Endothelial cell of umbilical vein (primary cell): ENCODE results near the gene FAM219A. TPM values are rescaled to one million over a fixed set of nuclear protein-coding genes. Genes with fewer than 3 reads are reported as not detected.
A peak's percentile ranks its signal among the peaks of the same experiment; 100 is the strongest.

Experiments used
- BruUV-seq: library from RNA; stranded (reverse); fragments of 400-500 nt; replicated peaks from 2 replicates; lab custom pipeline; 2021; lab: Mats Ljungman, UMichigan
- CTCF ChIA-PET: fragments of 300-600, 350-600 bp; sonication (Branson Sonifier 250); formaldehyde crosslinking; loops from one replicate; lab custom pipeline; 2021; ENCODE audit warnings: antibody characterized with exemption, inconsistent platforms; lab: Charles Lee
- POLR2A ChIA-PET: fragments of 300-600, 350-600 bp; sonication (Branson Sonifier 250); formaldehyde crosslinking; loops from one replicate; lab custom pipeline; 2021; ENCODE audit warnings: antibody characterized with exemption, inconsistent platforms; lab: Charles Lee
- DNase-seq: peaks from one replicate; pipeline ENCODE4 v3.0.0-alpha.2; 2011; ENCODE audit warnings: low read depth, low spot score
- FAIRE-seq: peaks from 2 replicates; lab custom pipeline; 2011; peaks lifted over from hg19 to GRCh38; lab: Jason Lieb, UNC
- H2AFZ ChIP-seq: 2 replicates; pipeline ENCODE4 v1.6.0; 2012; ENCODE audit warnings: low read depth, low read length, control low read depth, inconsistent platforms
- H3K27ac ChIP-seq: 2 replicates; pipeline ENCODE4 v1.5.1; 2011; ENCODE audit warnings: low read depth, mild to moderate bottlenecking, control low read depth, low read length, moderate library complexity; ENCODE audit not compliant: insufficient read depth
- H3K27me3 ChIP-seq, 2 experiments: 2 replicates each; pipeline versions ENCODE4 v1.6.0 to v1.6.1; 2011; ENCODE audit warnings: low read length in 2 of 2, mixed read lengths in 1 of 2; ENCODE audit not compliant: control insufficient read depth in 2 of 2, insufficient read depth in 2 of 2
- H3K36me3 ChIP-seq, 2 experiments: 2 replicates in 1 of 2; 3 replicates in 1 of 2; pipeline ENCODE4 v1.5.1; 2011; ENCODE audit warnings: low read length in 2 of 2, mild to moderate bottlenecking in 1 of 2, moderate library complexity in 1 of 2; ENCODE audit not compliant: control insufficient read depth in 2 of 2, insufficient read depth in 2 of 2; ENCODE audit errors: extremely low read depth in 1 of 2
- H3K4me1 ChIP-seq: 3 replicates; pipeline ENCODE4 v1.5.1; 2011; ENCODE audit warnings: mild to moderate bottlenecking, low read length; ENCODE audit not compliant: control insufficient read depth, insufficient read depth; ENCODE audit errors: extremely low read depth
- H3K4me2 ChIP-seq: 2 replicates; pipeline ENCODE4 v1.6.1; 2011; ENCODE audit warnings: low read length, control low read depth, mixed read lengths; ENCODE audit not compliant: insufficient read depth
- H3K4me3 ChIP-seq, 3 experiments: fragments of 200-600 bp in 1 of 3; sonication (generic), shearing (Covaris generic) in 1 of 3; replicated peaks in 1 of 3; 2 replicates each; pipeline ENCODE4 v1.5.1; 2011 to 2016; ENCODE audit warnings: control low read depth in 3 of 3, low read length in 3 of 3, mild to moderate bottlenecking in 2 of 3, inconsistent platforms in 1 of 3, low read depth in 1 of 3, moderate library complexity in 1 of 3; ENCODE audit not compliant: insufficient read depth in 1 of 3
- H3K79me2 ChIP-seq: 2 replicates; pipeline ENCODE4 v1.6.0; 2012; ENCODE audit warnings: low read length, inconsistent platforms; ENCODE audit not compliant: control insufficient read depth, insufficient read depth
- H3K9ac ChIP-seq: replicated peaks from 2 replicates; pipeline ENCODE3; 2011; ENCODE audit warnings: low read length, control low read depth; ENCODE audit not compliant: insufficient read depth; ENCODE audit errors: extremely low read depth
- H3K9me1 ChIP-seq: replicated peaks from 3 replicates; pipeline ENCODE4 v1.6.0; 2011; ENCODE audit warnings: mild to moderate bottlenecking, low read length; ENCODE audit not compliant: control insufficient read depth, insufficient read depth; ENCODE audit errors: extremely low read depth
- H3K9me3 ChIP-seq: replicated peaks from 2 replicates; pipeline ENCODE4 v1.5.1; 2012; ENCODE audit warnings: low read length, inconsistent platforms; ENCODE audit not compliant: control insufficient read depth, insufficient read depth
- H4K20me1 ChIP-seq: replicated peaks from 2 replicates; pipeline ENCODE3; 2011; ENCODE audit warnings: mild to moderate bottlenecking, low read length; ENCODE audit not compliant: control insufficient read depth, insufficient read depth; ENCODE audit errors: extremely low read depth
- CTCF ChIP-seq, 2 donors: IDR thresholded peaks; 1 replicate in 1 of 2; 2 replicates in 1 of 2; pipeline ENCODE4 v1.5.1; 2011; ENCODE audit warnings: low read length in 2 of 2, mild to moderate bottlenecking in 2 of 2, moderate library complexity in 2 of 2, control low read depth in 1 of 2, inconsistent platforms in 1 of 2, low read depth in 1 of 2; ENCODE audit not compliant: insufficient read depth in 1 of 2; ENCODE audit errors: extremely low read depth in 1 of 2
- EZH2 ChIP-seq: IDR thresholded peaks from 2 replicates; pipeline ENCODE4 v1.6.1; 2012; ENCODE audit warnings: borderline replicate concordance, low read depth, mild to moderate bottlenecking, moderate library complexity, low read length, inconsistent platforms; ENCODE audit not compliant: severe bottlenecking
- FOS ChIP-seq: IDR thresholded peaks from 2 replicates; pipeline ENCODE4 v1.6.1; 2011; ENCODE audit warnings: mild to moderate bottlenecking, low read length, moderate library complexity, borderline replicate concordance; ENCODE audit not compliant: insufficient read depth
- GATA2 ChIP-seq: IDR thresholded peaks from 2 replicates; pipeline ENCODE4 v1.7.0; 2011; ENCODE audit warnings: low read depth, mild to moderate bottlenecking, moderate library complexity, mixed read lengths, low read length; ENCODE audit not compliant: insufficient read length, insufficient read depth
- JUN ChIP-seq: IDR thresholded peaks from 2 replicates; pipeline ENCODE4 v1.6.1; 2011; ENCODE audit warnings: borderline replicate concordance, low read depth; ENCODE audit not compliant: insufficient read length, insufficient read depth
- MAX ChIP-seq: IDR thresholded peaks from 2 replicates; pipeline ENCODE4 v1.6.1; 2011; ENCODE audit not compliant: insufficient read depth, insufficient read length
- MYC ChIP-seq: IDR thresholded peaks from one replicate; pipeline ENCODE4 v1.6.1; 2011; ENCODE audit warnings: mild to moderate bottlenecking, low read depth, low read length
- POLR2A ChIP-seq: IDR thresholded peaks from 2 replicates; pipeline ENCODE4 v1.6.1; 2012; ENCODE audit warnings: low read depth, mild to moderate bottlenecking, control low read depth, low read length
- POLR2AphosphoS5 ChIP-seq: IDR thresholded peaks from 2 replicates; pipeline ENCODE4 v1.6.1; 2012; ENCODE audit warnings: low read depth, mild to moderate bottlenecking, control low read depth, low read length, moderate library complexity; ENCODE audit not compliant: insufficient read depth
- dilution Hi-C: fragments of 300-500 bp; cut with MboI; formaldehyde crosslinking; loops from one replicate; pipeline ENCODE4 v1.15.0; 2019; ENCODE audit warnings: low sequenced_read_pairs; ENCODE audit not compliant: extremely low pct_ligation_motif_present
- intact Hi-C: fragments of 100-400 bp; cut with micrococcal nuclease; formaldehyde crosslinking; loops from one replicate; pipeline ENCODE4 v1.10.0; 2022
- polyA plus RNA-seq, 4 experiments: library from polyadenylated mRNA; depleted of rRNA in 3 of 4; stranded (reverse) in 3 of 4; unstranded in 1 of 4; fragments of >200 nt; gene quantifications; 2 replicates each; pipeline versions ENCODE4 v1.2.1 to v1.2.3, GENCODE V29; 2011 to 2012; ENCODE audit warnings: missing spikeins in 1 of 4
- total RNA-seq: library from RNA; stranded (reverse); gene quantifications from 2 replicates; pipeline ENCODE4 v1.2.3, GENCODE V29; 2021

Gene FAM219A
- total and polyA plus RNA-seq, 2 donors (not counting 3 experiments of a cell fraction or from before 2014, with no cell fraction given): 18.1 to 35.7 TPM

DNA sequence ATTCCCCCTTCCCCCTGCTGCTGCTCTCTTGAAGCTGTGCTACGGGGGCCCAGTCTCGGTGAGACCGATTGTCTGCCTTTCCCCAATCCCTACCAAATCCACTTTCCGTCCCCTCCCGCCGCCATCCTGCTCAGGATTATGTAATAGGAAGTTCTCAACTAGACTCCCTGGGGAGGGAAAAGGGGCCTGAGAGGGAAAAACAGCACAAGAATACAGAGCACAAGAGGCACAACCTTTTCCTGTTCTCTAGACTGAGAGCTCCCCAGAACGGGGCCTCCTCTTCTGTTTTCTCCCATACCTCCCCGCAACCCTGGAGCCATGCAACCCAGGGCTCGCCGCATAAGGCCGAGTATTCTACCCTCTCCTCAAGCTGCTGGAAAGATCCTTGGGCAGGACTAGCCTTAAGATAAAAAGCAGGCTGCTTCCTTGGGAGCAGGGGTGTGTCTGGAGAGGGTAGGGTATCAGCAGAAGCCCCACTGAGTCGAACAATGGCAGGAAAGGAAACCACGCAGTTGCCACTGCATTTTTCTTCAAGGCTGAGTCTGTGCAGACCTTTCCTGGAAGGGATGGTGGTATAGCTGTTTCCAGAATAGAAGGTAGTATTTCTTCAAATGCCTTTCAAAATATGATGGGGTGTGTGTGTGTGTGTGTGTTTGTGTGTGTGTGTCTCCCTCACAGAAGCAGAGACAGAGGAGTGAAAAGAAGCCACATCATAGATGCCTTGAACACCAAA lies 94.6 kb downstream of the FAM219A start:
- CTCF ChIA-PET: interaction anchor here (1.1 to 2.0 kb wide), 4 partner anchors 13 to 228 kb away, joined by 5 to 10 read pairs (median 5); partner anchors contain the start of gene MYORG
- DNase-seq (peak; percentile 73), FAIRE-seq (peak; percentile 81)

More for the DNA sequence above, 94.6 kb downstream of the FAM219A start:
- H3K9me1 ChIP-seq: no peaks in the 10 kb centered on the region
- BruUV-seq: no TSS peak
- H2AFZ ChIP-seq: peak overlapping the region; percentile 55
- H3K27ac ChIP-seq: no peak overlapping the region
- H3K4me2 ChIP-seq: peak overlapping the region; percentile 16
- H3K9ac ChIP-seq: no peak overlapping the region
- no peaks in the 10 kb centered on the region for H3K79me2 ChIP-seq
- intact Hi-C loops (loop anchor here (1.0 kb wide), 1 partner anchor 13 kb away; the partner anchor contains the start of gene MYORG), dilution Hi-C loops (no loop called here)
- no peaks in the 10 kb centered on the region for H4K20me1 ChIP-seq
- H3K36me3 ChIP-seq: no peaks in the 10 kb centered on the region
- TF ChIP-seq MYC (no peak), EZH2 (no peak), POLR2A (no peak), POLR2AphosphoS5 (no peak), CTCF (IDR thresholded peaks at IDR 0.05; ENCODE audit: extremely low read depth in 1 of 2, insufficient read depth in 1 of 2, low read depth in 1 of 2, low read length in 2 of 2) (no peak), GATA2 (no peak), JUN (no peak), FOS (no peak), MAX (no peak)
- H3K9me3 ChIP-seq: no peaks in the 10 kb centered on the region
- no peak overlapping the region for H3K4me3 ChIP-seq
- POLR2A ChIA-PET: interaction anchor here (1.1 kb wide), 1 partner anchor 12 kb away, joined by 4 read pairs; the partner anchor contains the start of gene MYORG
- H3K4me1 ChIP-seq: peaks cover 13% of the 10 kb centered on the region
- H3K27me3 ChIP-seq: no peaks in the 10 kb centered on the region
